ENCODE results near the gene PPME1. TPM values are rescaled to one million over a fixed set of nuclear protein-coding genes. Genes with fewer than 3 reads are reported as not detected.

Gene PPME1
- total RNA-seq, 1 donor from 2014 or later: 29.2 TPM

DNA sequence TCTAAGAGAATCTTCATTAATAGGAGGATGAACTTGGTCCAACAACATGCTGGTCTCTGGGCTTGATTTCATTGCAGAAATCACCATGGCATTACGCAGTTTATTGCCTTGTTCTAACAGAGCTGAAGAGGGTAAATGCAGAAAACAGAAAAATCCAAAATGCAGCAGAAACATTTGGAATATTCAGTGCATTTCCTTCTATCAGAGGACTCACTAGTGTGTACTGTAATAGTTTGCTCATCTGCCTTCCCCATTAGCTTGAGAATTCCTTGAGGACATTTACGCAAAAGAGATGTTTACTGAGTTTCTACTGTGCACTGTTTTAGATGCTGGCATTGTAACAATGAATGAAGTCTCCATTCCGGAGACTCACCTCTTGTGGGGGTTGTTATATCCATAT lies 37.7 kb upstream of the PPME1 start:
- no peaks in the 10 kb centered on the region for H3K4me1 ChIP-seq
- H3K27ac ChIP-seq: no peak overlapping the region
- TF ChIP-seq CTCF (IDR thresholded peaks at IDR 0.05) (no peak), POLR2AphosphoS5 (IDR thresholded peaks at IDR 0.05; ENCODE audit: insufficient read depth in 1 of 2, low read depth in 1 of 2) (no peak), POLR2A (IDR thresholded peaks at IDR 0.05) (no peak)
- H3K9me3 ChIP-seq: no peaks in the 10 kb centered on the region
- no peaks in the 10 kb centered on the region for H3K27me3 ChIP-seq
- no peak overlapping the region for H3K4me3 ChIP-seq
- no peak for DNase-seq (ENCODE audit: extremely low spot score in 2 of 2)
- intact Hi-C loops (cut with DNase I): no loop called here
- H3K36me3 ChIP-seq: peaks cover 0 to 9% of the 10 kb centered on the region in 2 donors

DNA sequence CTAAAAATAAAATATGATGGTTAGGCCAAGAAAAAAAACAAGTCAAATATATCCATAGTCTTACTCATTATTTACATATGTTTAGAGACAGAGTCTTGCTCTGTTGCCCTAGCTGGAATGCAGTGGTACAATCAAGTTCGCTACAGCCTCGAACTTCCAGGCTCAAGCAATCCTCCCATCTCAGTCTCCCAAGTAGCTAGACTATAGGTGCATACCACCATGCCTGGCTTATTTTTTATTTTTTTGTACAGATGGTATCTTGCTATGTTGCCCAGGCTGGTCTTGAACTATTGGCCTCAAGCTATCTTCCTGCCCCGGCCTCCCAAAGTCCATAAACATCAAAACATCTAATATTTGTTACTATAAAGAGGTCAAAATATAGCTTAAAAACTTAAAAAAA lies 36.4 kb upstream of the PPME1 start:
- H3K27me3 ChIP-seq: no peaks in the 10 kb centered on the region
- no peaks in the 10 kb centered on the region for H3K9me3 ChIP-seq
- no peak overlapping the region for H3K27ac ChIP-seq
- H3K4me1 ChIP-seq: peaks cover 8% of the 10 kb centered on the region
- TF ChIP-seq POLR2AphosphoS5 (IDR thresholded peaks at IDR 0.05; ENCODE audit: insufficient read depth in 1 of 2, low read depth in 1 of 2) (no peak), POLR2A (IDR thresholded peaks at IDR 0.05) (no peak), CTCF (IDR thresholded peaks at IDR 0.05) (no peak)
- no peak for DNase-seq (ENCODE audit: extremely low spot score in 2 of 2)
- H3K4me3 ChIP-seq: no peak overlapping the region
- intact Hi-C loops (cut with DNase I): no loop called here
- peaks cover 0 to 9% of the 10 kb centered on the region in 2 donors for H3K36me3 ChIP-seq

- Histone ChIP-seq H3K4me1 (peaks cover 8% of the 10 kb centered on the region), H3K36me3 (peaks cover 0 to 9% of the 10 kb centered on the region in 2 donors), H3K27me3 (no peaks in the 10 kb centered on the region), H3K27ac (no peak overlapping the region), H3K9me3 (no peaks in the 10 kb centered on the region), H3K4me3 (no peak overlapping the region)
- intact Hi-C loops (cut with DNase I): no loop called here
- TF ChIP-seq CTCF (IDR thresholded peaks at IDR 0.05): no peak
- TF ChIP-seq POLR2A (IDR thresholded peaks at IDR 0.05): no peak
- no peak for TF ChIP-seq POLR2AphosphoS5 (IDR thresholded peaks at IDR 0.05; ENCODE audit: insufficient read depth in 1 of 2, low read depth in 1 of 2)
- DNase-seq (ENCODE audit: extremely low spot score in 2 of 2): no peak
These were observed 35.8 kb upstream of the PPME1 start for GRCh38 chr11:74135127-74135840.

DNA sequence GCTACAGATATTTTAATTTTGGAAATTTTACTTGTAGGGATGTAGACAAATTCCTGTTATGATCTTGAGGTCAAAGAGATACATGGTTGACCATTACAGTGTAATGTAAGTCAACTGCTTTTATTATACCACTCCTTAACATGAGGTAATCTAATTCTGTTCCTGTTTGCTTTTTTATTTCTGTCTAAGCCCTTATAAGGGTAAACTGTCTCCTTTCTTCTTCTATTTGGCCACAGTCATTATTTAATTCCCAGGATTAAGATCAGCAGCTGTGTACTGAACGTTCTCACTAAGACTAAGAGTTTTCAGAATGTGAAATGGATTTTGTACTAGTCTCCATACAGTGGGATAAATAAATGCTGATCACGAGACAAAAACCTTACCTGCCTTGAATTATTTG lies 33.1 kb upstream of the PPME1 start:
- no peak overlapping the region for H3K4me3 ChIP-seq
- TF ChIP-seq POLR2A (IDR thresholded peaks at IDR 0.05) (no peak), CTCF (IDR thresholded peaks at IDR 0.05) (no peak), POLR2AphosphoS5 (IDR thresholded peaks at IDR 0.05; ENCODE audit: insufficient read depth in 1 of 2, low read depth in 1 of 2) (no peak)
- no peak for DNase-seq (ENCODE audit: extremely low spot score in 2 of 2)
- H3K36me3 ChIP-seq: peaks cover 0 to 1% of the 10 kb centered on the region in 2 donors
- no peaks in the 10 kb centered on the region for H3K27me3 ChIP-seq
- intact Hi-C loops (cut with DNase I): no loop called here
- peak overlapping the region; percentile 30 for H3K27ac ChIP-seq
- H3K9me3 ChIP-seq: no peaks in the 10 kb centered on the region
- H3K4me1 ChIP-seq: peaks cover 19% of the 10 kb centered on the region

GRCh38 chr11:74138572-74138971 lies 32.5 kb upstream of the PPME1 start:
- DNase-seq (ENCODE audit: extremely low spot score in 2 of 2): no peak
- Histone ChIP-seq H3K9me3 (no peaks in the 10 kb centered on the region), H3K27me3 (no peaks in the 10 kb centered on the region), H3K4me3 (no peak overlapping the region), H3K4me1 (peaks cover 19% of the 10 kb centered on the region), H3K27ac (peak overlapping the region; percentile 30), H3K36me3 (no peaks in the 10 kb centered on the region)
- intact Hi-C loops (cut with DNase I): no loop called here
- no peak for TF ChIP-seq POLR2A (IDR thresholded peaks at IDR 0.05)
- TF ChIP-seq POLR2AphosphoS5 (IDR thresholded peaks at IDR 0.05; ENCODE audit: insufficient read depth in 1 of 2, low read depth in 1 of 2): peak in 1 of 2 donors; percentile 86

All from vagina (tissue), 2 donors.